DOHH2 (cell line): ENCODE measurements around the gene CFAP100.

Source experiments
- EZH2phosphoT487 ChIP-seq: fragments of 200-600 bp; sonication (generic); IDR thresholded peaks from 2 replicates; pipeline ENCODE4 v1.6.1; 2017; ENCODE audit warnings: borderline replicate concordance, mild to moderate bottlenecking, antibody characterized with exemption, low read length, moderate library complexity, mixed read lengths
- TF ChIP-seq, protein P1 (sequence below): fragments of 200-600 bp; sonication (generic); IDR thresholded peaks from one replicate; pipeline ENCODE4 v1.5.1; 2014; ENCODE audit warnings: antibody characterized with exemption, mild to moderate bottlenecking, low read depth, low read length; ENCODE audit not compliant: poor library complexity, severe bottlenecking

DNA sequence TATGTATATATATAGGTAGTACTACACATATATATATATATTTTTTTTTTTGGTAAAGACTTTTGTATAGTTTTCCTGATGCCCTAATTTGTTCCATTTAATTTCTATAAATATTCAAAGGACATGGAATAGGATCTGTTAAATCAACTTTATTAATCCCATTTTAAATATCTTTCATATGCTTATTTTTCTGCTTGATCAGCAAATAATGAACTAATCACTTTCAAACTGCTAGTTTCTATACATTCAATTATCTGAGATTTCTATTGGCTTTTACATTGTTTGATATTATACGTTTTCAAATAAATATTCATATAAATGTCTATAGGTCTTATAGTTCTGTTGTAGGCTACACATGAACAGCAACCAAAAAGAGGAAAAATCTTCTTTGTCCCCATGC lies 59.3 kb downstream of the CFAP100 start:
- TF ChIP-seq, protein P1, sequence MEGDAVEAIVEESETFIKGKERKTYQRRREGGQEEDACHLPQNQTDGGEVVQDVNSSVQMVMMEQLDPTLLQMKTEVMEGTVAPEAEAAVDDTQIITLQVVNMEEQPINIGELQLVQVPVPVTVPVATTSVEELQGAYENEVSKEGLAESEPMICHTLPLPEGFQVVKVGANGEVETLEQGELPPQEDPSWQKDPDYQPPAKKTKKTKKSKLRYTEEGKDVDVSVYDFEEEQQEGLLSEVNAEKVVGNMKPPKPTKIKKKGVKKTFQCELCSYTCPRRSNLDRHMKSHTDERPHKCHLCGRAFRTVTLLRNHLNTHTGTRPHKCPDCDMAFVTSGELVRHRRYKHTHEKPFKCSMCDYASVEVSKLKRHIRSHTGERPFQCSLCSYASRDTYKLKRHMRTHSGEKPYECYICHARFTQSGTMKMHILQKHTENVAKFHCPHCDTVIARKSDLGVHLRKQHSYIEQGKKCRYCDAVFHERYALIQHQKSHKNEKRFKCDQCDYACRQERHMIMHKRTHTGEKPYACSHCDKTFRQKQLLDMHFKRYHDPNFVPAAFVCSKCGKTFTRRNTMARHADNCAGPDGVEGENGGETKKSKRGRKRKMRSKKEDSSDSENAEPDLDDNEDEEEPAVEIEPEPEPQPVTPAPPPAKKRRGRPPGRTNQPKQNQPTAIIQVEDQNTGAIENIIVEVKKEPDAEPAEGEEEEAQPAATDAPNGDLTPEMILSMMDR: no peak
- no peak for TF ChIP-seq EZH2phosphoT487
